H1 (cell line): ENCODE results near the gene RPS27. TPM values are rescaled to one million over a fixed set of nuclear protein-coding genes. Genes with fewer than 3 reads are reported as not detected.
A peak's percentile ranks its signal among the peaks of the same experiment; 100 is the strongest.

Experiments used
- JUN ChIP-seq: IDR thresholded peaks from 2 replicates; pipeline ENCODE4 v1.6.1; 2011; ENCODE audit warnings: low read depth, mild to moderate bottlenecking, improper control_type of control experiment, low read length
- POLR2A ChIP-seq, 2 experiments: IDR thresholded peaks; 1 replicate in 1 of 2; 2 replicates in 1 of 2; pipeline ENCODE4 v1.6.1; 2011; ENCODE audit warnings: low read depth in 2 of 2, low read length in 2 of 2, mild to moderate bottlenecking in 2 of 2; ENCODE audit errors: control extremely low read depth in 1 of 2
- RBBP5 ChIP-seq: IDR thresholded peaks from 2 replicates; pipeline ENCODE4 v1.7.1; 2012; ENCODE audit warnings: low read depth, mild to moderate bottlenecking, inconsistent platforms, low read length, moderate library complexity, borderline replicate concordance
- TAF1 ChIP-seq: IDR thresholded peaks from 2 replicates; pipeline ENCODE4 v1.6.1; 2011; ENCODE audit warnings: mild to moderate bottlenecking, low read depth, low read length
- polyA plus RNA-seq, 7 experiments: library from polyadenylated mRNA; depleted of rRNA in 3 of 7; stranded (reverse) in 5 of 7; unstranded in 2 of 7; fragments of >200 nt in 5 of 7; fragments of 200-250 nt in 2 of 7; gene quantifications; 1 replicate in 5 of 7; 2 replicates in 1 of 7; 4 replicates in 1 of 7; pipeline versions ENCODE4 v1.2.1 to v1.2.3, GENCODE V29; 2011 to 2013; ENCODE audit warnings: missing spikeins in 2 of 7, mixed read lengths in 2 of 7
- total RNA-seq: library from RNA; stranded (reverse); fragmentation: NEBNext Ultra II Directional; extraction: Animal tissue kit (Norgen Biotek cat#: 25700); gene quantifications from 2 replicates; pipeline ENCODE4 v1.2.1, GENCODE V29; 2021
- TF ChIP-seq, protein P1 (sequence below): IDR thresholded peaks from 2 replicates; pipeline ENCODE4 v1.6.1; 2012; ENCODE audit warnings: inconsistent platforms

RPS27 gene
- total and polyA plus RNA-seq, 2 of the 8 experiments (the other 6 are each of a cell fraction or from before 2014, with no cell fraction given) = 1,810 to 3,155 TPM

DNA sequence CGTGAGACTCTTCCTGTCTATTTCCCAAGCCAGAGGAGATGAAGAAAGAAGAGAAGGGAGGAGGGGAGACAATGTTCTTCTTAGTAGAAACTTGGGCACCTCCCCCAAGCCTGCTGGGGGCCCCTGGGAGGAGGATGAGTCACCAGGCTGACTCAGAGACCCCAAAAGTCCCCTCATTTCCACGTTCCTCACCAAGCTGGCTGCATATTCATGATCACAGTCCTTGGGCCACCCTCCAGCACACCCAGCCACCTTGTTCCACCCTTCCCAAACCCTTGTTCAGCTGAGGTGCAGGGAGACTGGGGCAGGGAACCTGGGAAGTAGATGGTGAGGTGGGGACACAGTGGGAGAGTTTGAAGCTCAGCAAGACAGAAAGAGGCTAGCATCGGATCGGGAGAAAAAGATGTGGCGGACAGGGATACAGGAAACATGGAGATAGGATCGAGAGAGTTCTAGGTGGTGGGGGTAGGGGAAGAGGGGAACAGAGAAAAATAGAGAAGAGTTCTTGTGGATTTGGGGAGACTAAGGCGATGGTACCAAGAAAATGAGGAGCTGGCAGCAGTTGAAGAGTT lies 5.1 kb upstream of the RPS27 start (continued):
- TF ChIP-seq, protein P1, sequence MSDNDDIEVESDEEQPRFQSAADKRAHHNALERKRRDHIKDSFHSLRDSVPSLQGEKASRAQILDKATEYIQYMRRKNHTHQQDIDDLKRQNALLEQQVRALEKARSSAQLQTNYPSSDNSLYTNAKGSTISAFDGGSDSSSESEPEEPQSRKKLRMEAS = 0 out of 2 replicates have a peak, but pooled peaks have one; percentile 13
- TF ChIP-seq TAF1 = peak; percentile 72
- peak in 1 of 2 experiments; percentile 88; a peak in 2 of 3 replicates for TF ChIP-seq POLR2A (IDR thresholded peaks at IDR 0.05; ENCODE audit: control extremely low read depth in 1 of 2, low read depth in 2 of 2, low read length in 2 of 2)
- TF ChIP-seq RBBP5 = no peak
- TF ChIP-seq JUN = peak; percentile 89
